Sigmoid colon (tissue), 3 donors: Measurements from ENCODE around the gene NRG3.

Source experiments
- CTCF ChIP-seq, 4 experiments: fragments of 450-650 bp in 3 of 4; fragments of 200-600 bp in 1 of 4; IDR thresholded peaks; one replicate each; pipeline ENCODE4 v1.5.1; 2016 to 2019; ENCODE audit warnings: antibody characterized with exemption in 4 of 4, mild to moderate bottlenecking in 3 of 4, moderate library complexity in 2 of 4
- POLR2A ChIP-seq, 2 donors: fragments of 450-650 bp; IDR thresholded peaks; one replicate each; pipeline ENCODE4 v1.6.1; 2016; ENCODE audit warnings: antibody characterized with exemption in 2 of 2, mild to moderate bottlenecking in 2 of 2, moderate library complexity in 2 of 2

DNA sequence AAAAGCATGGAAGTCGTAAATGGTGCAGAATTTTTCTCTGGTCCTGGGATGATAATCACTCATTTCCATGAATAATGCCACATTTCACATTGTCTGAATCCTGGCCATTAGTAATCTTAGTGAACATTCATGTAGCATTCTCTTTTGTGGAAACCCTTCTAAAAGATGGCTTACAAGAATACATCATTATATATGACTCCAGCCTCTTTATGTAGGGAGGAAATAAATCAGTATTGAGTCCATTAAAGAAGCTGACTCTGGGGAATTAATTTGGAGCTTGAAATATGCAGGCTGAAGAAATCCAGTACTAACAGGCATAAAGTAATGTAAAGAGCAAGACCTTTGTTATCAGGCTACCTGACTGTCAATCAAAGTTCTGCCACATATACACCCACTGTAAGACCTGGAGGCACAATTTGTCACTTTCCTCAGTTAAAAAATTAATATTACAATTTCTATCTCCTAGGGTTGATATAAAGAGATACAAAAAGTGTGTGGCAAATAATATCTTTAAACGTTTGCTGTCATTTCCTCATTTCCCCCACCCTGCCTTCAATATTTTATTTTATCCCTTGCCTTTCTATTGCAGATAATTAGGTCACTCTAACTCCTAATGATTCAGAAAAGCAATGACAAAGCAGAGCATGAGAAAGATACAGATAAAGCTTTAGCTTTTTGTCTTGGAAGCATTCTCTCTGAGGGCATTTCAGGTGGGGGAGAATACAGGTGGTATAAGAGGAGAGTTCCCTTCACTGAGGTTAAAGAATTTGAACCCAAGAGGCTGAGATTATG, 1142.3 kb downstream of the NRG3 start:
- TF ChIP-seq CTCF (IDR thresholded peaks at IDR 0.05) (no peak), POLR2A (IDR thresholded peaks at IDR 0.05) (no peak)
